GM06990 (cell line): ENCODE results near the gene MLLT10.

Experiments
- DNase-seq: peaks from one replicate; pipeline ENCODE4 v3.0.0-alpha.2; 2011; ENCODE audit not compliant: insufficient read length; ENCODE audit errors: extremely low read depth
- H3K27me3 ChIP-seq: replicated peaks from 2 replicates; pipeline ENCODE4 v1.6.0; 2011; ENCODE audit warnings: low read length; ENCODE audit not compliant: control insufficient read depth, insufficient read depth
- H3K36me3 ChIP-seq: 2 replicates; pipeline ENCODE4 v1.5.1; 2011; ENCODE audit warnings: low read length; ENCODE audit not compliant: control insufficient read depth, insufficient read depth
- H3K4me3 ChIP-seq: replicated peaks from 2 replicates; pipeline ENCODE4 v1.5.1; 2011; ENCODE audit warnings: low read depth, mild to moderate bottlenecking, control low read depth, low read length
- TF ChIP-seq, protein P1 (sequence below): IDR thresholded peaks from 2 replicates; pipeline ENCODE4 v1.5.1; 2011; ENCODE audit warnings: low read length, control low read depth, mild to moderate bottlenecking, inconsistent platforms; ENCODE audit not compliant: insufficient read depth, poor library complexity, severe bottlenecking

MLLT10 gene

DNA sequence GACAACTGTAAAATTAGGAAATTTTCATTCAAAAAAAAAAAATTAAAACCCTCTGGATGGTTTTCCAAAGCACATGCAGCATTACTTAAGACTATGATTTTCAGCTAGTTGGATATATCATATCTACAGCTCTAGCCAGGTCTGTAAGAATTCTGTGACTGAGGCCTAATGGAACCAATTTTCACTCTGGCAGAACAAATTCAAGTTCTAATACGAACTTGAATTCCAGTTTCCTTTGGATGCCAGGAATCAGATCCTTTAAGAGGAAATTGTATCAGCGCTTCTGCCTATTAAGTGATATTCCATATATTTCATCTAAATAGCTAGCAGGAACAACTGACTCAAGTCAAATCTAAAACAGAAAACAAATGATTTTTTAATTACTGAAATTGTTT is 43.3 kb upstream of the MLLT10 start:
- no peak for DNase-seq
- Histone ChIP-seq H3K36me3 (no peaks in the 10 kb centered on the region), H3K4me3 (no peak overlapping the region), H3K27me3 (no peaks in the 10 kb centered on the region; the same call in 1 of the 2 replicates)
- TF ChIP-seq, protein P1, sequence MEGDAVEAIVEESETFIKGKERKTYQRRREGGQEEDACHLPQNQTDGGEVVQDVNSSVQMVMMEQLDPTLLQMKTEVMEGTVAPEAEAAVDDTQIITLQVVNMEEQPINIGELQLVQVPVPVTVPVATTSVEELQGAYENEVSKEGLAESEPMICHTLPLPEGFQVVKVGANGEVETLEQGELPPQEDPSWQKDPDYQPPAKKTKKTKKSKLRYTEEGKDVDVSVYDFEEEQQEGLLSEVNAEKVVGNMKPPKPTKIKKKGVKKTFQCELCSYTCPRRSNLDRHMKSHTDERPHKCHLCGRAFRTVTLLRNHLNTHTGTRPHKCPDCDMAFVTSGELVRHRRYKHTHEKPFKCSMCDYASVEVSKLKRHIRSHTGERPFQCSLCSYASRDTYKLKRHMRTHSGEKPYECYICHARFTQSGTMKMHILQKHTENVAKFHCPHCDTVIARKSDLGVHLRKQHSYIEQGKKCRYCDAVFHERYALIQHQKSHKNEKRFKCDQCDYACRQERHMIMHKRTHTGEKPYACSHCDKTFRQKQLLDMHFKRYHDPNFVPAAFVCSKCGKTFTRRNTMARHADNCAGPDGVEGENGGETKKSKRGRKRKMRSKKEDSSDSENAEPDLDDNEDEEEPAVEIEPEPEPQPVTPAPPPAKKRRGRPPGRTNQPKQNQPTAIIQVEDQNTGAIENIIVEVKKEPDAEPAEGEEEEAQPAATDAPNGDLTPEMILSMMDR = no peak

DNA sequence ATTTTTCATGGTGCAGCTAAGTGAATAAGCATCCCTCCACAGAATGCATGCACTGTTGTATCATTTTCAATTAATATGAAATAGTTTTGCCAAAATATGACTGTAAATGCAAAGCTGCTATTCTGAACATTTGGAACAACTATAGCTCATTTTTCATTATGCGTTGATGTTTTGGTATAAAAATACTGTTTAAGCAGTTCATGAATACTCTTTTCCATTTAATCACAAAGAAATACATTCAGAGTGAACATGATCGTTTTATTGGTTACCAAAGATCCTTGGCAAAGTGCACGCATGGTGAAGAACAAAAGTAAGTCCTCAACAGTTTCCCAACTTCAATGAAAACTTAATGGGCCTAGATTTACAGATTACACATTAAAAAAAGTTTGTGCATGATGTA is 41.6 kb upstream of the MLLT10 start:
- no peaks in the 10 kb centered on the region for H3K36me3 ChIP-seq
- H3K27me3 ChIP-seq = no peaks in the 10 kb centered on the region; the same call in none of the 2 replicates
- no peak for DNase-seq
- TF ChIP-seq, protein P1 = no peak
- no peak overlapping the region for H3K4me3 ChIP-seq

DNA sequence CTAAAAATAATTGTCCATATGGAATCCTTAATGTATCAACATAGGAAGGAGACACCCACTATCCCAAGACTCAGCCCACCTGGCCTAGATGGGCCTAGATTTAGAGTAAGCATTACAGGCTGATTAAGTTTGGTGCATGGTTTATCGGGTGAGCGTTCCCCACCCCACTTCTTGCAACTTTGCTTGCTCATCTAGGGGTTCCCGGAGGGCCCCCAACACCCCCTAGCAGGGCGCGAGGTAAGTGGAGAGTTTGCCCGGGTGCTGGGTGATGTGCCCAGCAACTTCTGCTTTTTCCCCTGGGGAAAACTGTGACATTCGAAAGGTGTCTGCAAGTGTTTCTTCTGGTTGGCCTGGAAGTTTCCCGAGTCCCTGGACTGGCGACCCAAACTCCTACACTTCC is 40.2 kb upstream of the MLLT10 start:
- H3K4me3 ChIP-seq = peak overlapping the region; percentile 87

DNA sequence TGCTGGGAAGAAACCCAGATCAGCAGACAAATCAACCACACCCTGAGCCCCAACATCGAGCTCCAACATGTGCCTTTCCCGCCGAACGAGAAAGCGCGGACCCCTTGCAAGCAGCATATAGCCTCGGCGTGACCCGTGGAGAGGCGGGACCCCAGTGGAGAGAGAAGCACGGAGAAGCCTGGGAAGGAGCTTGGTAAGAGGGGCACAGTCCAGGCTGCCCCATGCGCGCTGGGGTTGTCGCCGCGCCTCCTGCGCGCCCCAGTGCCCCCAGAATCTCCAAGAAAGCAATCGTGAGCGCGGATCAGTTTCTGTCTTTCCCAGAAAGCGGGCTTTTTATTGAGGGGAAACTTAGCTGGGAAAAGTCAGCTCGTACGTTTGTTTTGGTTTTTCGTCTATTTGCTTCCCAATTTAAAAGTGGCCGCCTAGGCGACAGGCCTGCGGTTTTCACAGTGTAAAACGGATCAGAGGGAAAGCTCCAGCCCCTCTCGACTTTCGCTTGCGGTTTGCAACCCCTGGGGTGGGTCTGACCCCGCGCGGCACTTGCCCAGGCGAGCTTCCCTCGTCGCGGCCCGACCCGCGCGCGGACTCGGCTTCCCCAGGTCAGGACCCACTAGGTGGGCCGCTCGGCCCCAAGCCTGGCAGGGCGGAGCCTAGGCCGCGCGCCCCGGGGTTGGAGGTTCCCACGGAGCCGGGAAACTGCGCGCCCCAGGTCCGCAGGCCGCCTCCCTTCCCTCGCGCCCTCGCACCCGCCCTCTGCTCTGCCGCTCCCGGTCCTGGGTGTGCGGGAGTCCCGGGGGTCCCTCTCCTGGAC is 39.6 kb upstream of the MLLT10 start:
- peak overlapping the region; percentile 87 for H3K4me3 ChIP-seq
- H3K27me3 ChIP-seq = no peaks in the 10 kb centered on the region; the same call in none of the 2 replicates
- no peaks in the 10 kb centered on the region for H3K36me3 ChIP-seq
- TF ChIP-seq, protein P1 = no peak
- peak; percentile 48 for DNase-seq

More for the DNA sequence above, 40.2 kb upstream of the MLLT10 start:
- Histone ChIP-seq H3K27me3 (no peaks in the 10 kb centered on the region; the same call in none of the 2 replicates), H3K36me3 (no peaks in the 10 kb centered on the region)
- no peak for DNase-seq
- TF ChIP-seq, protein P1 = no peak

DNA sequence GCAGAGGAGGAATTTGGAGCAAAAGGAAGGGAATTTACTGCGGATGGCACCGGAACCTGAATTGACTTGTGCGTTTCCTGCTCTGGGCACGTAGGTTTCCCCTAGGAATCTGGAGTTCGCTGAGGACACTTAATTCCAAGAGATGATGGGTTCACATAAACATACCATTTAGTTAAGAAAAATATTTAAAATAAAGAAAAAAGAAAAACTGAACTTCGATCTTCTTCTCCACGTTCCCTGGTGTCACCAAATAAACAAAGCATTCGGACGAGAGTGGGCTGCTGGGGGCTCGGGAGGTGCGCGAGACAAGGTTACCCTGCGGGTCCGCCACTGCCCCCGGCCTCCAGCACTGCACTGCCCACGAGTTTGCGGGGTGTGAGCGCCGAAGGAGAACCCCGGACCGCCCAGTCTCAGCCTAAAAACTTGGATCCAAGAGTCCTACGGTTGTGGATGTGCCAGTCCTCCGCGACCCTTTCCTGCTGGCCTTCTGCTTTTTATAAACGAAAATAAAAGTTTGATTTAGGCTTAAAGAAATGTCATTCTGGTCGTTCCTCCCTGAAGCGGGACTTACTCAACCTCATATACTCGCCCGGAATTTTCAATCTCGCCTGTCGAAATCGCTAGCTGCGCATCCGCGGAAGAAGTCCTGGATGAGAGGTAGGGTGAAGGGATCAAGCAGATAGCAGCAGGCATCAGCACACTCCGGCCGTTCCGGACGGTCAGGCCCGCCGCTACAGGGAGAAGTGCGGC is 38.9 kb upstream of the MLLT10 start:
- TF ChIP-seq, protein P1 = no peak
- H3K27me3 ChIP-seq = no peaks in the 10 kb centered on the region; the same call in none of the 2 replicates
- no peaks in the 10 kb centered on the region for H3K36me3 ChIP-seq
- H3K4me3 ChIP-seq = peak overlapping the region; percentile 87
- DNase-seq = peak; percentile 18
